Mesenchymal stem cell (in vitro differentiated cells and primary cell): ENCODE measurements around the gene FUT3.
A peak's percentile ranks its signal among the peaks of the same experiment; 100 is the strongest.

Experiments
- DNase-seq: peaks from one replicate; pipeline ENCODE4 v3.0.0-alpha.2; 2013
- H2AFZ ChIP-seq: one replicate; pipeline ENCODE4 v1.6.1; 2013; ENCODE audit warnings: low read depth, mild to moderate bottlenecking, control low read depth, inconsistent platforms, low read length, moderate library complexity
- H2AK5ac ChIP-seq: 2 replicates; pipeline ENCODE4 v1.6.1; 2013; ENCODE audit warnings: low read length, moderate library complexity, mild to moderate bottlenecking, inconsistent platforms; ENCODE audit not compliant: severe bottlenecking
- H2BK120ac ChIP-seq: one replicate; pipeline ENCODE4 v1.6.1; 2013; ENCODE audit warnings: low read depth, mild to moderate bottlenecking, inconsistent platforms, low read length, moderate library complexity
- H2BK12ac ChIP-seq, 2 experiments: one replicate each; pipeline ENCODE4 v1.6.1; 2013; ENCODE audit warnings: inconsistent platforms in 2 of 2, low read length in 2 of 2, mild to moderate bottlenecking in 2 of 2, moderate library complexity in 2 of 2, control low read depth in 1 of 2
- H2BK15ac ChIP-seq: one replicate; pipeline ENCODE4 v1.6.1; 2013; ENCODE audit warnings: mild to moderate bottlenecking, low read depth, inconsistent platforms; ENCODE audit not compliant: poor library complexity, severe bottlenecking
- H2BK5ac ChIP-seq: 2 replicates; pipeline ENCODE4 v1.6.1; 2013; ENCODE audit warnings: low read depth, mild to moderate bottlenecking, low read length, control low read depth, inconsistent platforms; ENCODE audit not compliant: poor library complexity, severe bottlenecking
- H3K14ac ChIP-seq, 2 experiments: one replicate each; pipeline ENCODE4 v1.6.1; 2013; ENCODE audit warnings: inconsistent platforms in 2 of 2, low read length in 2 of 2, control low read depth in 1 of 2, mild to moderate bottlenecking in 1 of 2, moderate library complexity in 1 of 2
- H3K18ac ChIP-seq, 2 experiments: one replicate each; pipeline ENCODE4 v1.6.1; 2013; ENCODE audit warnings: inconsistent platforms in 2 of 2, low read length in 2 of 2, control low read depth in 1 of 2, low read depth in 1 of 2, mild to moderate bottlenecking in 1 of 2
- H3K23ac ChIP-seq, 2 experiments: one replicate each; pipeline ENCODE4 v1.6.1; 2013; ENCODE audit warnings: inconsistent platforms in 2 of 2, low read length in 2 of 2, mild to moderate bottlenecking in 2 of 2, moderate library complexity in 2 of 2, control low read depth in 1 of 2
- H3K27ac ChIP-seq: 2 replicates; pipeline ENCODE4 v1.5.1; 2013; ENCODE audit warnings: mild to moderate bottlenecking, moderate library complexity, low read length, control low read depth, inconsistent platforms; ENCODE audit not compliant: poor library complexity, severe bottlenecking
- H3K27me3 ChIP-seq, 2 experiments: 2 replicates each; pipeline versions ENCODE4 v1.6.1 to v1.7.0; 2013; ENCODE audit warnings: low read length in 2 of 2, mild to moderate bottlenecking in 2 of 2, moderate library complexity in 2 of 2, control low read depth in 1 of 2, inconsistent platforms in 1 of 2; ENCODE audit not compliant: control insufficient read depth in 1 of 2, insufficient read depth in 1 of 2
- H3K36me3 ChIP-seq, 2 experiments: 2 replicates each; pipeline versions ENCODE4 v1.6.1 to v1.7.0; 2013; ENCODE audit warnings: low read length in 2 of 2, control low read depth in 1 of 2, inconsistent platforms in 1 of 2, low read depth in 1 of 2, mild to moderate bottlenecking in 1 of 2; ENCODE audit not compliant: insufficient read depth in 2 of 2, control insufficient read depth in 1 of 2
- H3K4ac ChIP-seq, 2 experiments: one replicate each; pipeline ENCODE4 v1.6.1; 2013; ENCODE audit warnings: inconsistent platforms in 2 of 2, low read length in 2 of 2, mild to moderate bottlenecking in 2 of 2, moderate library complexity in 2 of 2, control low read depth in 1 of 2, low read depth in 1 of 2
- H3K4me1 ChIP-seq: 2 replicates; pipeline ENCODE4 v1.6.1; 2013; ENCODE audit warnings: low read depth, low read length, control low read depth; ENCODE audit not compliant: control insufficient read depth, insufficient read depth
- H3K4me2 ChIP-seq: 2 replicates; pipeline ENCODE4 v1.6.1; 2013; ENCODE audit warnings: low read length, mild to moderate bottlenecking, inconsistent platforms; ENCODE audit not compliant: poor library complexity, severe bottlenecking
- H3K4me3 ChIP-seq, 2 experiments: 2 replicates each; pipeline versions ENCODE4 v1.5.1 to v1.7.0; 2013; ENCODE audit warnings: low read length in 2 of 2, mild to moderate bottlenecking in 2 of 2, control low read depth in 1 of 2, low read depth in 1 of 2; ENCODE audit not compliant: insufficient read depth in 1 of 2
- H3K79me1 ChIP-seq: replicated peaks from 2 replicates; pipeline ENCODE4 v1.6.1; 2013; ENCODE audit warnings: mild to moderate bottlenecking, control low read depth, low read length, inconsistent platforms; ENCODE audit not compliant: poor library complexity, severe bottlenecking
- H3K9ac ChIP-seq: 2 replicates; pipeline ENCODE4 v1.7.0; 2013; ENCODE audit warnings: mild to moderate bottlenecking, low read length, moderate library complexity
- H3K9me3 ChIP-seq: 2 replicates; pipeline ENCODE4 v1.7.0; 2013; ENCODE audit warnings: mild to moderate bottlenecking, low read length; ENCODE audit not compliant: control insufficient read depth
- H4K8ac ChIP-seq: one replicate; pipeline ENCODE4 v1.6.1; 2013; ENCODE audit warnings: inconsistent platforms, mild to moderate bottlenecking, low read length, moderate library complexity
- H4K91ac ChIP-seq: one replicate; pipeline ENCODE4 v1.6.1; 2013; ENCODE audit warnings: mild to moderate bottlenecking, low read length, inconsistent platforms
- WGBS: methylation state at CpG from one replicate; pipeline ENCODE4 v1.1.7; 2013; ENCODE audit warnings: mixed read lengths; 5-methylcytosine and 5-hydroxymethylcytosine counted together

The FUT3 gene

DNA sequence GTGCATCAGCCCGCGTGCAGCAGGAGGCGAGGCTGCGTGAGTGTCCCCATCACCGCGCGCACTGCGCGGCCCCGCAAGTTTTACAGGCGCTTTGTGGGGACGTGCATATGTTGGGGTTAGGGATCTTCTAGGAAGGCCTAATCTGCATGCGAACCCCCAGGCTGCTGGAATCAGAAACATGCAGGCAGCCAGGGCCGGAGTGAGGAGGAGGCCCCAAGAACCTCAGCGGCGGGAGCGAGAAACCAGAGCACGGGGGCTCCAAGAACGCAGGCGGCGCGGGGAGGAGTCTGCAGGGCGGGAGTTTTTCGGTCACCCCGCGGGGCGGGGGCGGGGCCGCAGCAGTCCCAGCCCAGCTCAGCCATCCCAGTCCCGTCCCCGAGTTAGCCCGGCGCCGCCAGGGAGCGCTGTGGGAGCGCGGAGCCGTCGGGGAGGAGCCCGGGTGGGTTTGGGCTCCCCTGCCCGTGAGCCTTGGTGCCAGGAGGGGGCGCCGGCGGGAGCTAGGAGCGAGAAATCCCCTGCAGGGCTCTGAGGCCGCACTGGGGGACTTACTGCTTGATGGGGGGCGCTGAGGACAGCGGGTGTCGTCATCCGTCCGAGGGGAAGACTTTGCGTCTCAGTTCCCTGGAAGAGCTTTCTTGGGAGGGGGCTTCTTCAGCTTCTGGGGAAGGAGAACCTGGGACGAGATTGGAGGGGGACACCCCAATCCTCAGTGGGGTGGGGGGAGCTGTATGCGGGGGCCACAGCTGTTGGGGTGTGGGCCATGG lies 47.3 kb downstream of the FUT3 start:
- peak overlapping the region in 1 of 2 experiments; percentile 59 for H2BK12ac ChIP-seq
- 4% methylated on average over 54 of the region's 54 CpGs for WGBS
- peak overlapping the region; percentile 76 for H3K4me2 ChIP-seq

DNA sequence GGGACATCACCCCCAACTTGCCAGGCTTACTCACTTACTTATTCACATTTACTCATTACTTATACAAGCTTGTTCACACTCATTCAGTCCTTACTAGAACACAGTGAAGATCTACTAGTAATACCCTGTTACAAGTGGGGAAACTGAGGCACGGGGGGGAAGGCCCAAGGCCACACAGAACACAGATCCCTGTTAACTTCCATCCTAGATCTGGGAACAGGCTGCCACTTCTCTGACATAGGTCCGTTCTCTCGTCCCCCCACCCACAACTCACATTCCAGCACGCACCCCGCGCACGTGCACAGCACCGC lies 47.9 kb downstream of the FUT3 start:
- H4K91ac ChIP-seq, result peak overlapping the region; percentile 1
- peak overlapping the region; percentile 76 for H3K4me2 ChIP-seq
- no peak overlapping the region for H3K27ac ChIP-seq
- H3K4ac ChIP-seq, result peak overlapping the region in 1 of 2 experiments; percentile 37
- H2BK12ac ChIP-seq, result peak overlapping the region in 1 of 2 experiments; percentile 59
- H3K23ac ChIP-seq, result peak overlapping the region in 1 of 2 experiments; percentile 94
- H3K4me3 ChIP-seq, result peak overlapping the region; percentile 43 to 76
- no peaks in the 10 kb centered on the region for H3K79me1 ChIP-seq
- H3K27me3 ChIP-seq, result peaks cover 33 to 53% of the 10 kb centered on the region in 2 experiments
- H4K8ac ChIP-seq, result peak overlapping the region; percentile 10
- H2BK15ac ChIP-seq, result no peak overlapping the region
- H3K9ac ChIP-seq, result peak overlapping the region; percentile 69
- H2AFZ ChIP-seq, result peak overlapping the region; percentile 83
- H2AK5ac ChIP-seq, result no peak overlapping the region
- DNase-seq, result no peak
- no peaks in the 10 kb centered on the region for H3K36me3 ChIP-seq
- peak overlapping the region; percentile 0 to 85 for H3K18ac ChIP-seq
- no peaks in the 10 kb centered on the region for H3K9me3 ChIP-seq
- peaks cover 17% of the 10 kb centered on the region for H3K4me1 ChIP-seq
- H2BK120ac ChIP-seq, result no peak overlapping the region
- H3K14ac ChIP-seq, result peak overlapping the region in 1 of 2 experiments; percentile 92
- WGBS, result 11% methylated on average over 8 of the region's 8 CpGs
- no peak overlapping the region for H2BK5ac ChIP-seq

More for the DNA sequence above, 47.3 kb downstream of the FUT3 start:
- Histone ChIP-seq H3K27me3 (peaks cover 33 to 53% of the 10 kb centered on the region in 2 experiments), H2BK120ac (no peak overlapping the region), H4K91ac (peak overlapping the region; percentile 1), H3K27ac (no peak overlapping the region), H3K4me1 (peaks cover 17% of the 10 kb centered on the region), H4K8ac (peak overlapping the region; percentile 10), H3K9me3 (no peaks in the 10 kb centered on the region), H3K36me3 (no peaks in the 10 kb centered on the region), H3K4me3 (peak overlapping the region; percentile 43 to 76), H2AK5ac (no peak overlapping the region), H2AFZ (peak overlapping the region; percentile 83), H3K14ac (peak overlapping the region in 1 of 2 experiments; percentile 92), H3K18ac (peak overlapping the region; percentile 0 to 85), H3K23ac (peak overlapping the region in 1 of 2 experiments; percentile 94), H3K79me1 (no peaks in the 10 kb centered on the region), H2BK5ac (no peak overlapping the region), H2BK15ac (peak overlapping the region; percentile 65), H3K9ac (peak overlapping the region; percentile 69), H3K4ac (peak overlapping the region in 1 of 2 experiments; percentile 37)
- peak; percentile 92 for DNase-seq

DNA sequence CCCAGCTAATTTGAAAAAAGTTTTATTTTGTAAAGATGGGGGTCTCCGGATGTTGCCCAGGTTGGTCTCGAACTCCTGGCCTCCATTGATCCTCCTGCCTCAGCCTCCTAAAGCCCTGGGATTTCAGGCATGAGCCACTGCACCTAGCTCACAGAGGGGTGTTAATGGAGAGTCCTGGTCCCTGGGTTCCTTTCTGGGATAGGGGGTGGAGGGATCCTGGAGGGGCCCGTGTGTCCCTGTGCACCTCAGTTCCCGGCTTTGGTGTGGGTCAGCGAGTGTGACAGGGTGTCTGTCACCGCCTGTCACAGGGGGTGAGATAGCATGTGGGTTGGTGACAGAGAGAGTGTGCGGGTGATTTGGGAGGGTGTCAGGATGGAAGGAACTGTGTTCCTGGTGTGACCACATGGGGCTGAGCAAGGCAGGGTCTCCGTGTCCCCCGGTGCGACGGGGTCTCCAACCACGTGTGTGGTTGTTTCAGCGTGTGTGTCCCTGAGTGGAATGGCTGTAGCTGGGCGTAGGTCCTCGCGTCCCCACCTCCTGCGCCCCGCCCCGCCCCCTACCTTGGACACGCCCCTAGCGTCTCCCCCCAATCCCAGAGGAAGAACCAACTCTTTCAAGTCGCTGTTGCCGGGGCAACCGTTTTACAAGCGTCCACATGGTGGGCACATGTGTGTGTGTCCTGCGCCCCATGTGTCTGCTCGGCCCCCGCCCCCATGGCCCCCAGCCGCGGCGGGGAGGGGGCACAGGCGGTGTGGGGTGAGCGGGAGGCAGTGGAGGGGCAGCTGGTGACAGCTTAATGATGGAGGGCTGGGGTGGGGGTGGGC lies 49.2 kb downstream of the FUT3 start:
- H3K18ac ChIP-seq, result no peak overlapping the region
- H3K4me3 ChIP-seq, result no peak overlapping the region
- no peak overlapping the region for H3K27ac ChIP-seq
- no peak overlapping the region for H3K9ac ChIP-seq
- no peak overlapping the region for H2AK5ac ChIP-seq
- DNase-seq, result peak; percentile 47
- no peak overlapping the region for H4K8ac ChIP-seq
- no peak overlapping the region for H3K14ac ChIP-seq
- H4K91ac ChIP-seq, result no peak overlapping the region
- H2AFZ ChIP-seq, result no peak overlapping the region
- H3K9me3 ChIP-seq, result no peaks in the 10 kb centered on the region
- no peak overlapping the region for H2BK120ac ChIP-seq
- no peak overlapping the region for H2BK15ac ChIP-seq
- no peak overlapping the region for H3K23ac ChIP-seq
- H3K4ac ChIP-seq, result no peak overlapping the region
- peaks cover 28 to 56% of the 10 kb centered on the region in 2 experiments for H3K27me3 ChIP-seq
- WGBS, result 35% methylated on average over 28 of the region's 33 CpGs
- H3K79me1 ChIP-seq, result no peaks in the 10 kb centered on the region
- H3K4me1 ChIP-seq, result peaks cover 17% of the 10 kb centered on the region
- H2BK5ac ChIP-seq, result no peak overlapping the region
- no peak overlapping the region for H2BK12ac ChIP-seq
- no peak overlapping the region for H3K4me2 ChIP-seq
- no peaks in the 10 kb centered on the region for H3K36me3 ChIP-seq
